GM21515 (cell line): ENCODE results near the gene OR3A2.
"Not testable (repeated sequence)": the region's sequence is repeated elsewhere in the genome, so short reads cannot be mapped to it uniquely, and the experiment has no call there.

ENCODE experiments used
- ATAC-seq: cut with Tn5 transposase; IDR thresholded peaks from one replicate; pipeline ENCODE4 v1.9.1; 2021; ENCODE audit not compliant: unreplicated experiment

The OR3A2 gene

GRCh38 chr17:3385869-3386816, at the start of gene OR3A2:
OR3A2 (minus strand) TSS chr17:3386308.
- ATAC-seq, result no peak

- no peak for ATAC-seq
These were observed 47.6 kb upstream of the OR3A2 start, which contains the start of gene OR1E2 for GRCh38 chr17:3433741-3434140. OR1E2 (minus strand) TSS chr17:3433841; CDS start chr17:3433841, 0 bp downstream.

- not testable (repeated sequence) for ATAC-seq
These were observed 47.1 kb upstream of the OR3A2 start for GRCh38 chr17:3433215-3433614.

GRCh38 chr17:3418222-3418621, 32.1 kb upstream of the OR3A2 start:
- ATAC-seq, result no peak

GRCh38 chr17:3415610-3416009, 29.5 kb upstream of the OR3A2 start:
- ATAC-seq, result no peak

- ATAC-seq, result not testable (repeated sequence)
These were observed 26.1 kb upstream of the OR3A2 start for GRCh38 chr17:3412216-3412615.

GRCh38 chr17:3411070-3411469, 25.0 kb upstream of the OR3A2 start, which contains the start of gene OR3A3:
OR3A3 (plus strand) TSS chr17:3411370.
- ATAC-seq, result no peak

GRCh38 chr17:3403856-3404255, 17.7 kb upstream of the OR3A2 start:
- ATAC-seq, result not testable (repeated sequence)

GRCh38 chr17:3401786-3402185, 15.7 kb upstream of the OR3A2 start:
- ATAC-seq, result no peak

- ATAC-seq, result no peak
These were observed 13.9 kb upstream of the OR3A2 start for GRCh38 chr17:3400055-3400454.

- ATAC-seq, result no peak
These were observed 12.2 kb upstream of the OR3A2 start, which contains the start of gene OR1E1 for GRCh38 chr17:3398310-3398709. OR1E1 (minus strand) TSS chr17:3398410; CDS start chr17:3398410, 0 bp downstream.

GRCh38 chr17:3397801-3398200, 11.7 kb upstream of the OR3A2 start:
- ATAC-seq, result not testable (repeated sequence)

GRCh38 chr17:3389791-3390190, 3.7 kb upstream of the OR3A2 start:
- no peak for ATAC-seq

- ATAC-seq, result no peak
These were observed 4.2 kb downstream of the OR3A2 start for GRCh38 chr17:3381957-3382356.

- no peak for ATAC-seq
These were observed 7.8 kb downstream of the OR3A2 start for GRCh38 chr17:3378321-3378720.

- ATAC-seq, result not testable (repeated sequence)
These were observed 14.9 kb downstream of the OR3A2 start for GRCh38 chr17:3371167-3371566.

- ATAC-seq, result not testable (repeated sequence)
These were observed 43.3 kb downstream of the OR3A2 start for GRCh38 chr17:3342782-3343181.

- ATAC-seq, result no peak
These were observed 50.2 kb downstream of the OR3A2 start for GRCh38 chr17:3335876-3336275.

- no peak for ATAC-seq
These were observed 67.8 kb downstream of the OR3A2 start for GRCh38 chr17:3318336-3318735.

- no peak for ATAC-seq
These were observed 69.3 kb downstream of the OR3A2 start for GRCh38 chr17:3316836-3317235.

- no peak for ATAC-seq
These were observed 77.5 kb downstream of the OR3A2 start for GRCh38 chr17:3308603-3309002.

- ATAC-seq, result no peak
These were observed 87.8 kb downstream of the OR3A2 start, which contains the start of gene OR3A1 for GRCh38 chr17:3298260-3298659. OR3A1 (minus strand) TSS chr17:3298360; CDS start chr17:3292582, 5,778 bp downstream.
